OCI-LY3 (cell line): ENCODE measurements around the gene TXNDC17.

Experiments
- H2AFZ ChIP-seq: fragments of 200-600, 300-600 bp; shearing (Covaris generic); 2 replicates; pipeline ENCODE4 v1.6.0; 2014; ENCODE audit warnings: antibody characterized with exemption, low read depth, low read length
- H3K27ac ChIP-seq: fragments of 200-600, 300-600 bp; sonication (generic); 2 replicates; pipeline ENCODE4 v1.5.1; 2014; ENCODE audit warnings: mild to moderate bottlenecking, low read length, moderate library complexity, mixed read lengths
- H3K27me3 ChIP-seq: fragments of 200-600, 300-600 bp; sonication (generic); 2 replicates; pipeline ENCODE4 v1.6.1; 2014; ENCODE audit warnings: low read depth, low read length, mixed read lengths
- H3K36me3 ChIP-seq: fragments of 200-600, 300-600 bp; sonication (generic); replicated peaks from 2 replicates; pipeline ENCODE3; 2014; ENCODE audit warnings: low read depth, low read length, mixed read lengths
- H3K4me1 ChIP-seq: fragments of 300-600, 200-600 bp; sonication (generic); 2 replicates; pipeline ENCODE4 v1.6.1; 2014; ENCODE audit warnings: low read length, mixed read lengths
- H3K4me2 ChIP-seq: fragments of 200-600, 300-600 bp; sonication (generic); 2 replicates; pipeline ENCODE4 v1.6.1; 2014; ENCODE audit warnings: low read length, mixed read lengths
- H3K4me3 ChIP-seq: fragments of 300-600, 200-600 bp; sonication (generic); 2 replicates; pipeline ENCODE4 v1.5.1; 2014; ENCODE audit warnings: antibody characterized with exemption, mild to moderate bottlenecking, low read length, moderate library complexity
- H3K79me2 ChIP-seq: fragments of 300-600, 200-600 bp; shearing (Covaris generic); 2 replicates; pipeline ENCODE4 v1.6.1; 2014; ENCODE audit warnings: mild to moderate bottlenecking, low read length, mixed read lengths
- H3K9ac ChIP-seq: fragments of 300-600, 200-600 bp; shearing (Covaris generic); 2 replicates; pipeline ENCODE4 v1.6.0; 2014; ENCODE audit warnings: mild to moderate bottlenecking, low read length, moderate library complexity
- H3K9me3 ChIP-seq: fragments of 200-600, 300-600 bp; shearing (Covaris generic); 2 replicates; pipeline ENCODE4 v1.6.1; 2014; ENCODE audit warnings: low read length, mixed read lengths; ENCODE audit not compliant: insufficient read depth
- H4K20me1 ChIP-seq: fragments of 200-600, 300-600 bp; sonication (generic); 2 replicates; pipeline ENCODE4 v1.6.1; 2016; ENCODE audit warnings: low read length, mixed read lengths; ENCODE audit not compliant: insufficient read depth
- CTCF ChIP-seq: fragments of 200-600, 300-600 bp; sonication (generic); IDR thresholded peaks from 2 replicates; pipeline ENCODE4 v1.5.1; 2014; ENCODE audit warnings: antibody characterized with exemption, low read length, low read depth
- EZH2phosphoT487 ChIP-seq: fragments of 200-600 bp; shearing (Covaris generic); IDR thresholded peaks from 2 replicates; pipeline ENCODE4 v1.6.1; 2018; ENCODE audit warnings: antibody characterized with exemption, mixed run types, low read depth

Gene TXNDC17

DNA sequence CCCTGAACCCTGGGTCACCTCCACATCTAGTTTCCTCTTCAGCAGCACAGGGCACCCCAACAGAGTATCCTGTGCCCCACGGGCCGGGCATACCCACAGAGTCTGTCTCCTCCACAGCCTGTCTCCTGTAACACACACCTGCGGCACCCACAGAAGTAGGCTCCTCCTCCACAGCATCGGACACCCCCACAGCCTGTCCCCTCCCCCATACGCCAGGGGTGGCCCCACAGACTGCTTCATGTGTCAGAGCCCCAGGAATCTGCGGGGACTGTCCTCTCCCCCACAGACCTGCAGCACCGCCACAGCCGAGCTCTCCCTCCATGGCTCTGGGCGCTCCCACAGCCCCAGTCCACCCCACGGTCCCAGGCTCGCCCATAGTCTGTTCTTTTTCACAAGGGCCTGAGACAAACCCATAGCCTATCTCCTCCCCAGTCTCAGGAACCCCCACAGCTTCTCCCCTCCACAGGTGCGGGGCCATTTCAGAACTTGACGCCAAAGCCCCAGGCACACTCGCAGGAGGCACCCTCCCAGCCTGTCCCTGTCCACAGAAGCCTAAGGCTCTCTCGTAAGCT, 1.8 kb upstream of the TXNDC17 start:
- no peak overlapping the region for H3K27ac ChIP-seq
- no peaks in the 10 kb centered on the region for H4K20me1 ChIP-seq
- TF ChIP-seq EZH2phosphoT487 (no peak), CTCF (no peak)

GRCh38 chr17:6639586-6640535, 999 bp upstream of the TXNDC17 start:
- Histone ChIP-seq H3K27ac (peak overlapping the region; percentile 84), H3K36me3 (peaks cover 15% of the 10 kb centered on the region), H3K9ac (peak overlapping the region; percentile 89), H3K79me2 (peaks cover 37% of the 10 kb centered on the region), H3K9me3 (no peaks in the 10 kb centered on the region), H4K20me1 (no peaks in the 10 kb centered on the region), H2AFZ (peak overlapping the region; percentile 100), H3K4me3 (peak overlapping the region; percentile 95), H3K4me2 (peak overlapping the region; percentile 93), H3K27me3 (no peaks in the 10 kb centered on the region), H3K4me1 (peaks cover 8% of the 10 kb centered on the region)
- no peak for TF ChIP-seq CTCF
- TF ChIP-seq EZH2phosphoT487: no peak

More for the DNA sequence above, 1.8 kb upstream of the TXNDC17 start:
- Histone ChIP-seq H3K9me3 (no peaks in the 10 kb centered on the region), H3K36me3 (peaks cover 12% of the 10 kb centered on the region), H3K4me2 (peak overlapping the region; percentile 93), H3K4me3 (peak overlapping the region; percentile 95), H3K9ac (peak overlapping the region; percentile 89), H2AFZ (no peak overlapping the region), H3K4me1 (peaks cover 8% of the 10 kb centered on the region), H3K27me3 (no peaks in the 10 kb centered on the region), H3K79me2 (peaks cover 37% of the 10 kb centered on the region)

DNA sequence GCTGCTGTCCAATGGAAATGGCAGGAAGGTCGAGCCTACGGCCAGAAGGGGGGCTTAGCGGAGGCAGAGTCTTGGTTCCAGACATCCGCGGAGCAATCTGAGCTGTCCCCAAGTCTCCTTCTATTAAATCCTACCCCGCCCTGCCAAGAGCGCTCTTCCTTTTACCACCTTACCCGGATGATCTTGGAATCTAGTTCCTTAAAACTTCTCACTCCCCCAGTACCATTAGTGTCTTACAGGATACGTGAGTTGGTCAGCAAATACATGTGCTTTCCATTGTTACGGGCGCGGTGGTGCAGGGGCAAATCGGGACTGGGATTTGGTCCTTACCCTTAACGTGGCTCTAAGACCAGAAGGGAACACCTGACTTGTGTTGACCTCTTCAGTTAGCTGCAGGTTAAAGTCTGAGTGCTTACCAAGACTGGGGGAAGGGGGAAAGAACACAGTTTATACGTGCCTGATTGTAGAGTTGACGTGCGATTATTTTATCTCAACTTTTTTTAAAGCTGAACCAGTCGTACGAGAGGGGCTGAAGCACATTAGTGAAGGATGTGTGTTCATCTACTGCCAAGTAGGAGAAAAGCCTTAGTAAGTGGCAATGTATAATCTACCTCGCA, 495 bp downstream of the TXNDC17 start:
- H3K4me1 ChIP-seq: peaks cover 8% of the 10 kb centered on the region
- no peaks in the 10 kb centered on the region for H3K27me3 ChIP-seq
- peaks cover 43% of the 10 kb centered on the region for H3K79me2 ChIP-seq
- no peaks in the 10 kb centered on the region for H3K9me3 ChIP-seq
- H4K20me1 ChIP-seq: 0 out of 2 replicates have a peak, but pooled peaks cover 3% of the 10 kb centered on the region
- peak overlapping the region; percentile 89 for H3K9ac ChIP-seq
- peak overlapping the region; percentile 77 for H3K4me2 ChIP-seq
- H3K27ac ChIP-seq: peak overlapping the region; percentile 84
- H2AFZ ChIP-seq: peak overlapping the region; percentile 9; the same call in 1 of the 2 replicates
- H3K36me3 ChIP-seq: peaks cover 23% of the 10 kb centered on the region
- H3K4me3 ChIP-seq: peak overlapping the region; percentile 95
- TF ChIP-seq EZH2phosphoT487 (no peak), CTCF (no peak)

- TF ChIP-seq EZH2phosphoT487: no peak
- no peak for TF ChIP-seq CTCF
- no peak overlapping the region for H3K27ac ChIP-seq
- peaks cover 8% of the 10 kb centered on the region for H3K4me1 ChIP-seq
- H3K4me3 ChIP-seq: no peak overlapping the region
- 0 out of 2 replicates have a peak overlapping the region, but pooled peaks have one; percentile 77 for H3K4me2 ChIP-seq
- H3K9me3 ChIP-seq: no peaks in the 10 kb centered on the region
- H4K20me1 ChIP-seq: peaks cover 3% of the 10 kb centered on the region; the same call in 1 of the 2 replicates
- H3K36me3 ChIP-seq: peaks cover 26% of the 10 kb centered on the region
- H3K79me2 ChIP-seq: peaks cover 49% of the 10 kb centered on the region
- no peaks in the 10 kb centered on the region for H3K27me3 ChIP-seq
- H3K9ac ChIP-seq: no peak overlapping the region
- H2AFZ ChIP-seq: no peak overlapping the region
Observed at GRCh38 chr17:6642592-6642991, 1.7 kb downstream of the TXNDC17 start.
